ENCODE measurements around the gene ZNF785.
"Not testable (repeated sequence)": the region's sequence is repeated elsewhere in the genome, so short reads cannot be mapped to it uniquely, and the experiment has no call there.

ZNF785 gene

GRCh38 chr16:30561089-30561816 is 24.2 kb downstream of the ZNF785 start:
- peak; percentile 38 for DNase-seq

GRCh38 chr16:30559690-30560089 is 25.8 kb downstream of the ZNF785 start:
- DNase-seq: no peak

DNA sequence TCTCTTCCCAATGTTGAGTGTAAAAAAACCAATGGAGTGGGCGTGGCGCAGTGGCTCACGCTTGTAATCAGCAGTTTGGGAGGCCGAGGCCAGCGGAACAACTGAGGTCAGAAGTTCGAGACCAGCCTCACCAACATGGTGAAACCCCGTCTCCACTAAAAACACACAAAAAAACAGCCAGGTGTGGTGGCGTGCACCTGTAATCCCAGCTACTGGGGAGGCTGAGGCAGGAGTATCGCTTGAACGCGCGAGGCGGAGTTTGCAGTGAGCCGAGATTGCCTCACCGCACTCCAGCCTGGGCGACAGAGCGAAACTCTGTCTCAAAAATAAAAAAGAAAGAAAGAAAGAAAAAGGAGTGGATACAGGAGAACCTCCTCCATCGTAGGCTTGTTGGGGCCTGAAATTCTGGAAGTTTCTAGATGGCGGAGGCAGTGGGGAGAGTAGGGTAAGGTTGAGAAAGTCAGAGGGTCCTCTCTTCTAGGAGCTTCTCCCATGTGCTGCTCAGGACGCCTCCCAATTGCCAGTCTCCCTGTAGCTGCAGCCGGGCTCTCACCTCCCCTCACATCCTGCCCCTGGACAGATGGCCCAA is 26.6 kb downstream of the ZNF785 start:
- DNase-seq: no peak

GRCh38 chr16:30557957-30558788 is 27.3 kb downstream of the ZNF785 start, which contains the start of gene ZNF764:
Gene ZNF764 (minus strand): TSS chr16:30558374. CDS start chr16:30558182, 192 bp downstream.
- peak; percentile 98 for DNase-seq

GRCh38 chr16:30557707-30557956 is 27.9 kb downstream of the ZNF785 start:
- DNase-seq: no peak

DNA sequence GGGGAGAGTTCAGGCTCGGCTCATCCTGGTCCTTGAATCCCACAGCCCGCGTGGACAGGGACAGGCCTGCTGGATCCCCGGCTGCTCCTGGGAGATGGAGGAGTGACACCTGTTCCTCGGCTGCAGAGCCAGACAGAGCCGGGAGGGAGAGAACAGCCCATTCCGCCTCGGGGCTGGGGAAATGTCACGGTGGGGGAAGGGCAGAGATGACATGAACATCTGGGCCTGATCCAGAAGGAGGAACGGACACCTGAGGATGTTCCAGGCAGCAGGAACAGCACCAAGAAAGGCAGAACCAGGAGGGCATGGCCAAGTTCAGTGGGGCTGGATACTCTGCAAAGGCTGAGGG is 29.4 kb downstream of the ZNF785 start:
- DNase-seq: no peak

GRCh38 chr16:30555315-30556124 is 30.0 kb downstream of the ZNF785 start:
- no peak for DNase-seq

DNA sequence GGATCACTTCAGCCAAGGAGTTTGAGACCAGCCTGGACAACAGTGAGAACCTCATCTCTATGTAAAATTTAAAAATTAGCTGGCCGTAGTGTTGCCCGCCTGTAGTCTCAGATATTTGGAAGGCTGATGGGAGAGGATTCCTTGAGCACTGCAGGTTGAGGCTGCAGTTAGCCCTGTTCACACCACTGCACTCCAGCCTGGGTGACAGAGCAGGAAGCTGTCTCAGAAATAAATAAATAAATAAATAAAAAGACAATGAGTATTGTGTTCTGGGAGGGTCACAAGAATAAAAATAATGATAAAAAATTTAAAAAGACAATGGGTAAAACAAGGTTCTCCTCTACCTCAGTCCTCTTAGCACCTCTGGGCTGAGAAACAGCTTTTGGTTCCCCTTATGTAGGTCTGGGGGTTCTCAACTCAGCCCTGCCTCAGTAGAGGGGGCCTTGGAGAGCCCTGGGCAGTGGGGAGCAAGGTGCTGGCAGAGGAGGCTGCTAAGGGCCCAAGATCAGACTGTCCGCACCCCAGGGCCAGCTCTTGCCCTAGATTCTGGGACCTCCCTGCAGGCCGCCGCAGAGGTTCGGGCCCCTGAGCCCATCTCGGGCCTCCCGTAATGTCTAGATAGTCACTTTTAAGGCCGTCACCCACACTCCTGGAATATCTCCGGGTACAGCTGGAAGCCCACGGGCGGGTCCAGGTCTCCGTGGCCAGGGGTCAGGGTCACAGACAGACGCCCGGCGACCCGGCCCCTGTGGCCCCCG is 30.8 kb downstream of the ZNF785 start:
- DNase-seq: no peak

- DNase-seq: no peak
Measured at GRCh38 chr16:30553393-30553899, 32.1 kb downstream of the ZNF785 start.

DNA sequence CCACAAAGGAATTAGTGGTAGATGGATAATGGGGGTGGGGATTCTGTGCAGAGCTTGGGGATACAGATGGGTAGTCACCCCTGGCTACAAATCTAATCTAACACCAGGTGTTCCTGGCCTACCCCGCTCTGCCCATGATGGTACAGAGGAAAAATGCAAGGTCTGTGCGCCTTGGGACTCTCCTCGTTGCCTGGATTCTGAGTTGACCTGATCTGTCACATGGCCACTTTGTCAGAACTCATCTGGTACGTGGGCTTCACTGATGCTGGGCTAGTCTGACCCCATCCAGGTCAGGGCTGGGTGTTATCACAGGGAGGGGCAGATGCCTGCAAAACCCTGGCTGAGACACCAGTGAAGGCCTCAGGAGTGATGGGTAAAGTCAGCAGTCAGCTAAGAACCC is 32.5 kb downstream of the ZNF785 start:
- no peak for DNase-seq

DNA sequence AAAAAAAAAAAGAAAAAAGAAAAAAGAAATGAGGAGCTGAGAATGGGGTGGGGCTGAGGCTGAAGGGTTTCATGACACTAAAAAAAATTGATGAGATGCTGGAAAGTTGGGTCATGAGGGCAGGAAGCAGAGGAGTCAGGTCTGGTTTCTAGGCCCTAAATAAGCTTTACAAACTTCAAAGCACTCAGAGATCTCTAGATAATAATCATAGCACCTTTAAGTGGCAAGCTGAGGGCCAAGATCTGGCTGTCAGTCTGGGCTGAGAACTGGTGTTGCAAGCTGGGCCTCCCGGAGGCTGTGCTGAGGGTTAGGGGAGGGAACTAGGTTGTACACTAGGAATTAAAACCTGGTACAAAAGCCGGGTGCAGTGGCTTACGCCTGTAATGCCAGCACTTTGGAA is 33.7 kb downstream of the ZNF785 start:
- DNase-seq: peak; percentile 69

DNA sequence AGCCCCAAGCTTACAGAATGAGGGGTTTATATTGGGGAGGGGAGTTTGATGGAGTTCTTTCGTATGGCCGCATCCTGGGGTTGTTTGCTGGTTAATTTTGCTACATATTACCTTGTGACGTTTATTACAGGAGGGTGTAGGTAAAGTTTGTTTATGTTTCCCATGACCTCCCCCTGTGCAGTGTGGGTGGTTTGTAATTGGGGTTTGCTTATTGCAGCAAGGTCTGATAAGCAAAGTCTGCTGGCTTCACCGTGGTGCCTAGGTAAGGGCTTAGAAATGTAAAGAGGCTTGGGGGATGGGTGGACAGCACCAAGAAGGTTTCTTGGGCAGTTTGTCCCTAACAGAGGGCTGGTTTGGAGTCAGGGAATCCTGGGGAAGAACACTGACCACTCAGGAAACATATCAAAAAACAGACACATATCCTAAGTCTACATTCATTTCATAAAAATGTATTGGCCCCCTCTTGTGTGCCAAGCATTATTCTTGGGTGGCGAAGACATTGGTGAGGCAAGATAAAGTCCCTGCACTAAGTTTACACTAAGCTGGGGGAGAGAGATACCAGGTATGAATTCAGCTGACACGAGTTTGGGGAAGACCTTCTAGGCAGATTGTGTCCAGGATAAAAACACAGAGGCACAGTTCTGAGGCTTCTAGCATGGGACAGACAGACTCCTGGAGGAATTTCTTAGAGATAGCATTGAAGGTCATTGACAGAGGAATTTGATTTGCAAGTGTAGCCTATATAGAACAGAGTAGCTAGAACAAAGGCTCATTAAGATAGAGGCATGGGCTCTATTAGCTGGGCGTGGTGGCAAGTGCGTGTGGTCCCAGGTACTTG is 36.9 kb downstream of the ZNF785 start:
- no peak for DNase-seq

GRCh38 chr16:30546115-30546514 is 39.4 kb downstream of the ZNF785 start:
- DNase-seq: no peak

GRCh38 chr16:30543067-30543466 is 42.4 kb downstream of the ZNF785 start:
- DNase-seq: no peak

- no peak for DNase-seq
Measured at GRCh38 chr16:30541502-30542329, 43.8 kb downstream of the ZNF785 start.

GRCh38 chr16:30540916-30541464 is 44.5 kb downstream of the ZNF785 start:
- not testable (repeated sequence) for DNase-seq

DNA sequence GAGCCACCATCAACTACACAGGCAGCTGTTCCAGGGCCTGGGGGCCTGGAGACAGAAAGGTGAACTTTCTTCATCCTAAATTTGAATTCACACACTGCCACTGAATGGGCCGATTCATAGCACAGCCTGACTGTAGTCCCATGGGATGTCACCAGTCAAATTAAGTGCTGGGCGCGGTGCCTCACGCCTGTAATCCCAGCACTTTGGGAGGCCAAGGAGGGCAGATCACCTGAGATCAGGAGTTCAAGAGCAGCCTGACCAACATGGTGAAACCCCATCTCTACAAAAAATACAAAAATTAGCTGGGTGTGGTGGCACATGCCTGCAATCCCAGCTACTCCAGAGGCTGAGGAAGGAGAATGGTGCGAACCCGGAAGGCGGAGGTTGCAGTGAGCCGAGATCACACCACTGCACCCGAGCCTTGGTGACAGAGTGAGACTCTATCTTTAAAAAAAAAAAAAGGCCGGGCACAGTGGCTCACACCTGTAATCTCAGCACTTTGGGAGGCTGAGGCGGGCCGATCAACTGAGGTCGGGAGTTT is 45.4 kb downstream of the ZNF785 start:
- not testable (repeated sequence) for DNase-seq

- DNase-seq: no peak
Measured at GRCh38 chr16:30539000-30539964, 46.2 kb downstream of the ZNF785 start.
